Activated CD4-positive, alpha-beta T cell treated with anti-CD3 and anti-CD28 coated beads, Interleukin-10, Interleukin-2, amounts not matched to agents 100 ng/mL and 50 ng/mL, durations not matched to agents 16 hours and 8 hours (primary cell): Measurements from ENCODE around the gene ZMYND10.

Experiments used
- DNase-seq: peaks from one replicate; pipeline ENCODE4 v3.0.0-alpha.2; 2020

The ZMYND10 gene

GRCh38 chr3:50370594-50370993 is 25.1 kb upstream of the ZMYND10 start:
- no peak for DNase-seq

GRCh38 chr3:50369012-50369670 is 23.6 kb upstream of the ZMYND10 start:
- no peak for DNase-seq

GRCh38 chr3:50365842-50366220 is 20.3 kb upstream of the ZMYND10 start:
- no peak for DNase-seq

GRCh38 chr3:50365080-50365841 is 19.7 kb upstream of the ZMYND10 start:
- DNase-seq, result peak; percentile 95

GRCh38 chr3:50364573-50365079 is 19.1 kb upstream of the ZMYND10 start:
- no peak for DNase-seq

- no peak for DNase-seq
Observed at GRCh38 chr3:50359760-50360110, 14.2 kb upstream of the ZMYND10 start.

GRCh38 chr3:50358911-50359759 is 13.6 kb upstream of the ZMYND10 start, which contains the start of gene TMEM115:
TMEM115 (minus strand) TSS chr3:50359521; CDS start chr3:50359063, 458 bp downstream.
- DNase-seq, result peak; percentile 99

GRCh38 chr3:50358355-50358910 is 12.9 kb upstream of the ZMYND10 start:
- no peak for DNase-seq

- DNase-seq, result no peak
Observed at GRCh38 chr3:50357481-50357880, 11.9 kb upstream of the ZMYND10 start.

GRCh38 chr3:50356553-50356952 is 11.0 kb upstream of the ZMYND10 start:
- no peak for DNase-seq

GRCh38 chr3:50355829-50356552 is 10.5 kb upstream of the ZMYND10 start:
- DNase-seq, result no peak

- no peak for DNase-seq
Observed at GRCh38 chr3:50354850-50355249, 9.3 kb upstream of the ZMYND10 start.

- no peak for DNase-seq
Observed at GRCh38 chr3:50354186-50354764, 8.7 kb upstream of the ZMYND10 start.

- no peak for DNase-seq
Observed at GRCh38 chr3:50353245-50354004, 7.9 kb upstream of the ZMYND10 start.

- no peak for DNase-seq
Observed at GRCh38 chr3:50352781-50353180, 7.2 kb upstream of the ZMYND10 start.

- DNase-seq, result no peak
Observed at GRCh38 chr3:50351323-50351697, 5.8 kb upstream of the ZMYND10 start.

- DNase-seq, result peak; percentile 99
Observed at GRCh38 chr3:50350527-50351322, 5.2 kb upstream of the ZMYND10 start, which contains the start of the genes CYB561D2 and NPRL2. CYB561D2 (plus strand) TSS chr3:50350862; CDS start chr3:50351434, 572 bp downstream. NPRL2 (minus strand) TSS chr3:50350775; CDS start chr3:50350652, 123 bp downstream.

- DNase-seq, result no peak
Observed at GRCh38 chr3:50350213-50350526, 4.6 kb upstream of the ZMYND10 start.

- peak; percentile 76 for DNase-seq
Observed at GRCh38 chr3:50347187-50347813, 1.8 kb upstream of the ZMYND10 start.

- no peak for DNase-seq
Observed at GRCh38 chr3:50345008-50345407, 524 bp downstream of the ZMYND10 start.
